ENCODE results near the gene CCDC171. TPM values are rescaled to one million over a fixed set of nuclear protein-coding genes. Genes with fewer than 3 reads are reported as not detected.

Gene CCDC171
- total RNA-seq, 3 donors from 2014 or later: 3.6 to 4.5 (median 3.6) TPM

DNA sequence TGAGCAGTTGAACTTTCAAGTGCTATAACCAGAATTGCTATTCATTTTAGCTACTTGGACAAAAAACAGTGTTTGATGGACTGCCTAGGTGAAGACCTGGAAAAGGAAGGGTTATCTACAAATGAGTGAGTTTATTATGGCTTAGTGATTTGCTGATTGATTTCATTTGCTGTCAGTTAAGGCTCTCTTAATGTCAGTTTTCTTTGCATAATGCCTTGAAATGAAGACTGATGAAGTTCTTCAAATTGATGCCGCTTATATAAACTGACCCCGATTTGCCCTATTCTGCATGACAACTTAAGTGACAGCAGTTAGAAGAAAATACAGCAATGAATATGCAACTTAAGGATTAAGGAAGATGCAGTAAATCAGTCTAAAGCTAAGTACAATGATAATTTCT lies 332.6 kb downstream of the CCDC171 start:
- H3K36me3 ChIP-seq (ENCODE audit: low read depth): no peaks in the 10 kb centered on the region
- no peak overlapping the region for H3K4me3 ChIP-seq
- DNase-seq: no peak
- intact Hi-C loops (cut with DNase I, micrococcal nuclease): no loop called here
- H3K4me1 ChIP-seq (ENCODE audit: low read depth): no peaks in the 10 kb centered on the region
- TF ChIP-seq, protein P1, sequence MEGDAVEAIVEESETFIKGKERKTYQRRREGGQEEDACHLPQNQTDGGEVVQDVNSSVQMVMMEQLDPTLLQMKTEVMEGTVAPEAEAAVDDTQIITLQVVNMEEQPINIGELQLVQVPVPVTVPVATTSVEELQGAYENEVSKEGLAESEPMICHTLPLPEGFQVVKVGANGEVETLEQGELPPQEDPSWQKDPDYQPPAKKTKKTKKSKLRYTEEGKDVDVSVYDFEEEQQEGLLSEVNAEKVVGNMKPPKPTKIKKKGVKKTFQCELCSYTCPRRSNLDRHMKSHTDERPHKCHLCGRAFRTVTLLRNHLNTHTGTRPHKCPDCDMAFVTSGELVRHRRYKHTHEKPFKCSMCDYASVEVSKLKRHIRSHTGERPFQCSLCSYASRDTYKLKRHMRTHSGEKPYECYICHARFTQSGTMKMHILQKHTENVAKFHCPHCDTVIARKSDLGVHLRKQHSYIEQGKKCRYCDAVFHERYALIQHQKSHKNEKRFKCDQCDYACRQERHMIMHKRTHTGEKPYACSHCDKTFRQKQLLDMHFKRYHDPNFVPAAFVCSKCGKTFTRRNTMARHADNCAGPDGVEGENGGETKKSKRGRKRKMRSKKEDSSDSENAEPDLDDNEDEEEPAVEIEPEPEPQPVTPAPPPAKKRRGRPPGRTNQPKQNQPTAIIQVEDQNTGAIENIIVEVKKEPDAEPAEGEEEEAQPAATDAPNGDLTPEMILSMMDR (IDR thresholded peaks at IDR 0.05): no peak
- ATAC-seq: no peak
- H3K9me3 ChIP-seq: no peaks in the 10 kb centered on the region

DNA sequence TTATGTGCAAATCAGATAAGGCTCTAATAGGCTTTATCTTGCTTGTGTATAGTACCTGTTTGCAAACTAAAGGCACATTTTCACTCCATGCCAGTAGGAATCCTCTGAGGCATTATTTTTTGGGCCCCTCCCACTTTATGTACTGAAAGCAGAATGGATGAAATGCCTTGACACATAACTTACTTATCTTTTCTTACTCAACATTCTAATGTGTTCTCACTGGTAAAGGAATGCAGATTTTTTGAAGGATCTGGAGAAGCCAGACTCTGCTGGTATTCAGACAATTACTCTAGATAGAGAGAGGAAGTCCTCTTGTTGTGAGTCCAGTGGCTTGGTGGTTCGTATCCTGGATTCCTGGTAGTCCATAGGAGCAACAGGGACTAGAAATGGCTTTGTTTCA lies 336.7 kb downstream of the CCDC171 start:
- intact Hi-C loops (cut with DNase I, micrococcal nuclease): no loop called here
- Histone ChIP-seq H3K4me3 (no peak overlapping the region), H3K9me3 (peaks cover 3% of the 10 kb centered on the region), H3K4me1 (ENCODE audit: low read depth) (no peaks in the 10 kb centered on the region), H3K36me3 (ENCODE audit: low read depth) (no peaks in the 10 kb centered on the region)
- DNase-seq (no peak), ATAC-seq (no peak)
- TF ChIP-seq, protein P1 (IDR thresholded peaks at IDR 0.05): no peak

DNA sequence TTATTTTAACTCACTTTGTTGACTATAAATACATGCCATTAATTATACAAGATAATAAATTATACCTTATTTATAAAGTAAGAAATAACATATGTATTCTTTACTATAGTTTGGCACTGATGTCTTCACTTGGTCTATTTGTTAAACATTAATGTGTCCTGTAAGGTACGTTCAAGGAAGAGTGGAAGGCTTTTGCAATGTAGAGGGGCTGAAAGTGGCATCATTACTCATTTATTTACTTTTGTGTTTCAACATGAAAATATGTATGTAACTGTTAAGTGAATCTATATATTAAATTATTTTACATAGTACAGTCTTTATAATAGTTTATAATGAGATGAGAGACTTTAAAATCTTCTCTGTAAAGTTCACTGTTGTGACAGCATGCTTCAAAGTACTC lies 348.7 kb downstream of the CCDC171 start:
- no peak overlapping the region for H3K4me3 ChIP-seq
- H3K9me3 ChIP-seq: peaks cover 3% of the 10 kb centered on the region
- ATAC-seq (no peak), DNase-seq (no peak)
- no peaks in the 10 kb centered on the region for H3K36me3 ChIP-seq (ENCODE audit: low read depth)
- no peaks in the 10 kb centered on the region for H3K4me1 ChIP-seq (ENCODE audit: low read depth)
- TF ChIP-seq, protein P1 (IDR thresholded peaks at IDR 0.05): no peak
- intact Hi-C loops (cut with DNase I, micrococcal nuclease): no loop called here

DNA sequence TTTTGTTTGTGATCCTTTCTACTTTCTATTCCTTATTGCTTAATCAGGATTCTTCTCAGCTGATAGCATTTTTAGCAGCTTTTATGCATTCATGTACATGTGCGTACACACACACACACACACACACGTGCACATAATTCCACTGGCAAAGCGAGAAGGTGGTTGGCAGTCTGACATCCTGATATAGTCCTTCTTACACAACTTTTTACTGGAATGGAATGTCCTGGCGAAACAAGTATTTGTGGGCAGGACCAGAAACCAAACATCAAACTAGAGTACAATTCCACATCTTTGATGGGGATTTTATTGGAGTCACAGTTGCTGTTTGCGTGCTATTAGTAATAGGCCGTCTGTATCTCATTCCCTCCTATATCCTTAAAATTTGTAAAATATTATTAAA lies 356.5 kb downstream of the CCDC171 start:
- Histone ChIP-seq H3K9me3 (peaks cover 9% of the 10 kb centered on the region), H3K36me3 (ENCODE audit: low read depth) (no peaks in the 10 kb centered on the region), H3K4me1 (ENCODE audit: low read depth) (no peaks in the 10 kb centered on the region), H3K4me3 (no peak overlapping the region)
- ATAC-seq (no peak), DNase-seq (no peak)
- TF ChIP-seq, protein P1 (IDR thresholded peaks at IDR 0.05): no peak
- intact Hi-C loops (cut with DNase I, micrococcal nuclease): no loop called here

DNA sequence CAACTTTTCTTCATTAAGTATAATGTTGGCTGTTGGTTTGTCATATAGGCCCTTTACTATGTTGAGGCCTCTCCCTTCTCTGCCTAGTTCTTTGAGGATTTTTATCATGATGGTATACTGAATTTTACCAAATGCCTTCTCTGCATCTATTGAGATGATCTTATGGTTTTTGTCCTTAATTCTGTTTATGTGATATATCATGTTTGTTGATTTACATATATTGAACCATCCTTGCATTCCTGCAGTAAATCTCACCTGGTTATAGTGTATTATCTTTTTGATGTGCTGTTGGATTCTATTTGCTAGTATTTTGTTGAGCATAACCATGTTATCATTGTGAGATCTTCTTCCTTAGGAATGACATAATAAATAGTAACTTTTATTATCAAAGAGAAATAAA lies 362.9 kb downstream of the CCDC171 start:
- H3K4me3 ChIP-seq: no peak overlapping the region
- ATAC-seq (no peak), DNase-seq (no peak)
- TF ChIP-seq, protein P1 (IDR thresholded peaks at IDR 0.05): no peak
- H3K9me3 ChIP-seq: peaks cover 21% of the 10 kb centered on the region
- no peaks in the 10 kb centered on the region for H3K4me1 ChIP-seq (ENCODE audit: low read depth)
- no peaks in the 10 kb centered on the region for H3K36me3 ChIP-seq (ENCODE audit: low read depth)
- intact Hi-C loops (cut with DNase I, micrococcal nuclease): no loop called here

GRCh38 chr9:15927161-15927560 lies 374.3 kb downstream of the CCDC171 start:
- no peaks in the 10 kb centered on the region for H3K4me1 ChIP-seq (ENCODE audit: low read depth)
- H3K36me3 ChIP-seq (ENCODE audit: low read depth): no peaks in the 10 kb centered on the region
- DNase-seq (no peak), ATAC-seq (no peak)
- H3K9me3 ChIP-seq: no peaks in the 10 kb centered on the region
- TF ChIP-seq, protein P1 (IDR thresholded peaks at IDR 0.05): no peak
- intact Hi-C loops (cut with DNase I, micrococcal nuclease): no loop called here
- H3K4me3 ChIP-seq: no peak overlapping the region
